ENCODE data around the gene FBN1. TPM values are rescaled to one million over a fixed set of nuclear protein-coding genes. Genes with fewer than 3 reads are reported as not detected.

The FBN1 gene
- total RNA-seq, 1 donor from 2014 or later, result 0.62 TPM

GRCh38 chr15:48570822-48571221, 74.7 kb downstream of the FBN1 start:
- CTCF ChIA-PET, result no interaction called here
- DNase-seq (no peak), ATAC-seq (ENCODE audit: low read depth) (no peak)
- H3K36me3 Mint-ChIP-seq (ENCODE audit: low read depth), result no peaks in the 10 kb centered on the region
- POLR2A ChIA-PET, result no interaction called here
- H3K9me3 Mint-ChIP-seq, result no peaks in the 10 kb centered on the region
- H3K4me1 Mint-ChIP-seq, result no peaks in the 10 kb centered on the region
- H3K27ac Mint-ChIP-seq, result no peak overlapping the region
- no peak overlapping the region for H3K4me3 Mint-ChIP-seq
- TF ChIP-seq CTCF (IDR thresholded peaks at IDR 0.05), result no peak
- no peaks in the 10 kb centered on the region for H3K27me3 Mint-ChIP-seq
- intact Hi-C loops (cut with micrococcal nuclease), result no loop called here

- H3K27ac Mint-ChIP-seq, result no peak overlapping the region
- no peak overlapping the region for H3K4me3 Mint-ChIP-seq
- no peaks in the 10 kb centered on the region for H3K36me3 Mint-ChIP-seq (ENCODE audit: low read depth)
- no peak for ATAC-seq (ENCODE audit: low read depth)
- no peak for TF ChIP-seq CTCF (IDR thresholded peaks at IDR 0.05)
- no peak for DNase-seq
- H3K27me3 Mint-ChIP-seq, result no peaks in the 10 kb centered on the region
- H3K9me3 Mint-ChIP-seq, result no peaks in the 10 kb centered on the region
- H3K4me1 Mint-ChIP-seq, result no peaks in the 10 kb centered on the region
- intact Hi-C loops (cut with micrococcal nuclease), result no loop called here
- POLR2A ChIA-PET, result no interaction called here
- CTCF ChIA-PET, result no interaction called here
These were observed 75.8 kb downstream of the FBN1 start for GRCh38 chr15:48569591-48570302.

- H3K36me3 Mint-ChIP-seq (ENCODE audit: low read depth), result no peaks in the 10 kb centered on the region
- ChIA-PET POLR2A (no interaction called here), CTCF (no interaction called here)
- intact Hi-C loops (cut with micrococcal nuclease), result no loop called here
- ATAC-seq (ENCODE audit: low read depth), result no peak
- H3K27ac Mint-ChIP-seq, result no peak overlapping the region
- TF ChIP-seq CTCF (IDR thresholded peaks at IDR 0.05), result no peak
- peaks cover 3% of the 10 kb centered on the region for H3K27me3 Mint-ChIP-seq
- DNase-seq, result no peak
- no peak overlapping the region for H3K4me3 Mint-ChIP-seq
- no peaks in the 10 kb centered on the region for H3K4me1 Mint-ChIP-seq
- no peaks in the 10 kb centered on the region for H3K9me3 Mint-ChIP-seq
These were observed 78.8 kb downstream of the FBN1 start for GRCh38 chr15:48566668-48567067.

- Mint-ChIP-seq H3K36me3 (ENCODE audit: low read depth) (no peaks in the 10 kb centered on the region), H3K27ac (no peak overlapping the region), H3K9me3 (no peaks in the 10 kb centered on the region), H3K27me3 (peaks cover 3% of the 10 kb centered on the region), H3K4me1 (no peaks in the 10 kb centered on the region), H3K4me3 (no peak overlapping the region)
- POLR2A ChIA-PET, result no interaction called here
- CTCF ChIA-PET, result no interaction called here
- TF ChIP-seq CTCF (IDR thresholded peaks at IDR 0.05), result no peak
- DNase-seq (no peak), ATAC-seq (ENCODE audit: low read depth) (no peak)
- intact Hi-C loops (cut with micrococcal nuclease), result no loop called here
These were observed 79.7 kb downstream of the FBN1 start for GRCh38 chr15:48565560-48566482.

- POLR2A ChIA-PET, result no interaction called here
- intact Hi-C loops (cut with micrococcal nuclease), result no loop called here
- H3K9me3 Mint-ChIP-seq, result no peaks in the 10 kb centered on the region
- CTCF ChIA-PET, result no interaction called here
- DNase-seq, result no peak
- no peaks in the 10 kb centered on the region for H3K36me3 Mint-ChIP-seq (ENCODE audit: low read depth)
- no peak for ATAC-seq (ENCODE audit: low read depth)
- no peak overlapping the region for H3K27ac Mint-ChIP-seq
- no peak for TF ChIP-seq CTCF (IDR thresholded peaks at IDR 0.05)
- H3K4me1 Mint-ChIP-seq, result no peaks in the 10 kb centered on the region
- H3K27me3 Mint-ChIP-seq, result peaks cover 3% of the 10 kb centered on the region
- no peak overlapping the region for H3K4me3 Mint-ChIP-seq
These were observed 80.8 kb downstream of the FBN1 start for GRCh38 chr15:48564690-48565089.
